Stomach (tissue), 9 donors: ENCODE results near the gene RGS4. TPM values are rescaled to one million over a fixed set of nuclear protein-coding genes. Genes with fewer than 3 reads are reported as not detected.

Experiments
- DNase-seq, 2 donors: peaks; one replicate each; pipeline versions ENCODE4 v3.0.0 to v3.0.0-alpha.2; 2013 to 2019
- H3K27ac ChIP-seq, 5 donors: fragments of 200-600 bp in 4 of 5; sonication (generic) in 4 of 5; one replicate each; pipeline ENCODE4 v1.5.1; 2013 to 2019; ENCODE audit warnings: mild to moderate bottlenecking in 1 of 5, moderate library complexity in 1 of 5
- H3K27me3 ChIP-seq, 3 donors: fragments of 200-600 bp; sonication (generic); one replicate each; pipeline ENCODE4 v1.5.1; 2017 to 2019; ENCODE audit warnings: mixed run types in 1 of 3
- H3K36me3 ChIP-seq, 4 donors: fragments of 200-600 bp; sonication (generic); 1 replicate in 3 of 4; 2 replicates in 1 of 4; pipeline ENCODE4 v1.5.1; 2016 to 2019
- H3K4me1 ChIP-seq, 4 donors: fragments of 200-600 bp; sonication (generic); one replicate each; pipeline ENCODE4 v1.5.1; 2016 to 2019
- H3K4me3 ChIP-seq, 4 donors: fragments of 200-600 bp; sonication (generic) in 3 of 4; one replicate each; pipeline ENCODE4 v1.5.1; 2016 to 2019; ENCODE audit warnings: mild to moderate bottlenecking in 1 of 4
- H3K9me3 ChIP-seq, 4 donors: fragments of 200-600 bp; sonication (generic); one replicate each; pipeline ENCODE4 v1.5.1; 2016 to 2019
- EP300 ChIP-seq: sonication (generic); formaldehyde crosslinking; IDR thresholded peaks from one replicate; pipeline ENCODE4 v1.6.1; 2017; ENCODE audit warnings: antibody characterized with exemption
- POLR2A ChIP-seq, 4 donors: fragments of 450-650 bp; IDR thresholded peaks; one replicate each; pipeline ENCODE4 v1.6.1; 2016; ENCODE audit warnings: antibody characterized with exemption in 4 of 4, control low read depth in 2 of 4, mild to moderate bottlenecking in 1 of 4, moderate library complexity in 1 of 4
- POLR2AphosphoS5 ChIP-seq, 3 donors: sonication (generic); formaldehyde crosslinking; IDR thresholded peaks; one replicate each; pipeline ENCODE4 v1.6.1; 2016; ENCODE audit warnings: antibody characterized with exemption in 3 of 3
- WGBS, 5 donors: extraction: QIAGEN DNeasy Blood & Tissue Kit in 3 of 5; methylation state at CpG; one replicate each; pipeline versions ENCODE4 v1.1.5 to v1.1.7; 2013 to 2018; 5-methylcytosine and 5-hydroxymethylcytosine counted together
- intact Hi-C: fragments of 100-400 bp; cut with DNase I; formaldehyde crosslinking; loops from one replicate; pipeline ENCODE4 v1.15.1; 2023; ENCODE audit warnings: low total_unique reads
- polyA plus RNA-seq, 3 donors: library from polyadenylated mRNA; stranded (reverse); fragments of 200-250 nt; gene quantifications; one replicate each; pipeline ENCODE4 v1.2.3, GENCODE V29; 2013
- total RNA-seq, 5 donors: library from RNA; depleted of rRNA; stranded (reverse); fragments of >200 nt; gene quantifications; one replicate each; pipeline versions ENCODE4 v1.1.0 to v1.2.3, GENCODE V29; 2014 to 2016
- TF ChIP-seq, protein P1 (sequence below), 7 experiments: fragments of 450-650 bp in 4 of 7; fragments of 200-600 bp in 3 of 7; sonication (generic) in 3 of 7; IDR thresholded peaks; one replicate each; pipeline ENCODE4 v1.5.1; 2016 to 2019; ENCODE audit warnings: antibody characterized with exemption in 7 of 7, control low read depth in 2 of 7, mild to moderate bottlenecking in 1 of 7
- donor health status: healthy with polysubstance abuse.
- donor health status: Bipolar disorder and iron deficiency.
- donor health status: healthy.

RGS4 gene
- total and polyA plus RNA-seq, 8 donors = 1.8 to 60.7 (median 5.8) TPM; not detected in 2

DNA sequence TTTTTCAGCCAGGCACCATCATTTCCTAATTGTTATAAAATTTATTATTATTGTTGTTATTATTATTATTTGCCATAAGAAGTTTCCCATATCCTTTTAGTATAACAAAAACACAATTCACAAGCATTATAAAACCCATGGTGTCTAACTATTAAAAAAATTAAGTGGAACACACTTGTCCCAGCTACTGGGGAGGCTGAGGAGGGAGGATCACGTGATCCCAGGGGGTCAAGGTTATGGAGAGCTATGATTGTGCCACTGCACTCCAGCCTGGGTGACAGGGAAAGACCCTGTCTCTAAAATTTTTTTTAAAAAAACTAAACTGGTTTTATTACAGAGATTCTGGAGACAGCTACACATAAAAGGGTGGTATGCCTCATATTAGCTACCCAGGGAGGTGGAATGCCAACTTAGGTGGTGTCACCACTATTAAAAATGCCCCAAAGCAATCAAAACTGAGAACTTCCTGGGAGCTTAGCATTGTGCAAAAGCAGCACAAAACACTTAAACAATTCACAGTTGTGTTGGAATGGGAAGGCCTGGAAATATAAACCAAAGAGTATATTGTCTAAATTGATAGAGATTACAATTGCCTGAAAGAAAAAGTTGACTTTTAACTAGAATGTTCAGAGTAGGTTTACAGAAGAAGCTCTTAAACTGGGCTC is 8.7 kb upstream of the RGS4 start:
- no peak for TF ChIP-seq POLR2A (IDR thresholded peaks at IDR 0.05)
- H3K4me1 ChIP-seq = peaks cover 0 to 9% (median 0%) of the 10 kb centered on the region in 4 donors
- H3K9me3 ChIP-seq = no peaks in the 10 kb centered on the region
- no peak overlapping the region for H3K27ac ChIP-seq
- no peak overlapping the region for H3K4me3 ChIP-seq
- H3K36me3 ChIP-seq = no peaks in the 10 kb centered on the region
- H3K27me3 ChIP-seq = no peaks in the 10 kb centered on the region
- DNase-seq = no peak
- whole genome bisulfite sequencing, 5 donors = 76 to 92% (median 89%) methylated on average over 1 of the region's 1 CpG
- intact Hi-C loops = loop anchor here (10.0 kb wide), 1 partner anchor 176 kb away; no protein-coding TSS in a partner anchor

- intact Hi-C loops = loop anchor here (10.0 kb wide), 1 partner anchor 178 kb away; no protein-coding TSS in a partner anchor
- DNase-seq = no peak
- H3K27me3 ChIP-seq = no peaks in the 10 kb centered on the region
- H3K9me3 ChIP-seq = no peaks in the 10 kb centered on the region
- no peaks in the 10 kb centered on the region for H3K36me3 ChIP-seq
- peaks cover 0 to 1% (median 0%) of the 10 kb centered on the region in 4 donors for H3K4me1 ChIP-seq
- TF ChIP-seq, protein P1, sequence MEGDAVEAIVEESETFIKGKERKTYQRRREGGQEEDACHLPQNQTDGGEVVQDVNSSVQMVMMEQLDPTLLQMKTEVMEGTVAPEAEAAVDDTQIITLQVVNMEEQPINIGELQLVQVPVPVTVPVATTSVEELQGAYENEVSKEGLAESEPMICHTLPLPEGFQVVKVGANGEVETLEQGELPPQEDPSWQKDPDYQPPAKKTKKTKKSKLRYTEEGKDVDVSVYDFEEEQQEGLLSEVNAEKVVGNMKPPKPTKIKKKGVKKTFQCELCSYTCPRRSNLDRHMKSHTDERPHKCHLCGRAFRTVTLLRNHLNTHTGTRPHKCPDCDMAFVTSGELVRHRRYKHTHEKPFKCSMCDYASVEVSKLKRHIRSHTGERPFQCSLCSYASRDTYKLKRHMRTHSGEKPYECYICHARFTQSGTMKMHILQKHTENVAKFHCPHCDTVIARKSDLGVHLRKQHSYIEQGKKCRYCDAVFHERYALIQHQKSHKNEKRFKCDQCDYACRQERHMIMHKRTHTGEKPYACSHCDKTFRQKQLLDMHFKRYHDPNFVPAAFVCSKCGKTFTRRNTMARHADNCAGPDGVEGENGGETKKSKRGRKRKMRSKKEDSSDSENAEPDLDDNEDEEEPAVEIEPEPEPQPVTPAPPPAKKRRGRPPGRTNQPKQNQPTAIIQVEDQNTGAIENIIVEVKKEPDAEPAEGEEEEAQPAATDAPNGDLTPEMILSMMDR (IDR thresholded peaks at IDR 0.05) = no peak
- no peak for TF ChIP-seq POLR2A (IDR thresholded peaks at IDR 0.05)
- no peak for TF ChIP-seq POLR2AphosphoS5 (IDR thresholded peaks at IDR 0.05)
- TF ChIP-seq EP300 = no peak
- H3K27ac ChIP-seq = no peak overlapping the region
- H3K4me3 ChIP-seq = no peak overlapping the region
These were observed 6.0 kb upstream of the RGS4 start for GRCh38 chr1:163063143-163063542.

GRCh38 chr1:163063610-163064009 is 5.6 kb upstream of the RGS4 start:
- no peak overlapping the region for H3K27ac ChIP-seq
- DNase-seq = no peak
- no peaks in the 10 kb centered on the region for H3K36me3 ChIP-seq
- H3K4me1 ChIP-seq = peaks cover 0 to 6% (median 2%) of the 10 kb centered on the region in 4 donors
- 51 to 76% (median 60%) methylated on average over 3 of the region's 3 CpGs for WGBS, 5 donors
- intact Hi-C loops = loop anchor here (10.0 kb wide), 1 partner anchor 179 kb away; no protein-coding TSS in a partner anchor
- no peaks in the 10 kb centered on the region for H3K27me3 ChIP-seq
- TF ChIP-seq POLR2A (IDR thresholded peaks at IDR 0.05) (no peak), POLR2AphosphoS5 (IDR thresholded peaks at IDR 0.05) (no peak)
- TF ChIP-seq, protein P1 (IDR thresholded peaks at IDR 0.05) = no peak
- no peaks in the 10 kb centered on the region for H3K9me3 ChIP-seq
- H3K4me3 ChIP-seq = no peak overlapping the region

DNA sequence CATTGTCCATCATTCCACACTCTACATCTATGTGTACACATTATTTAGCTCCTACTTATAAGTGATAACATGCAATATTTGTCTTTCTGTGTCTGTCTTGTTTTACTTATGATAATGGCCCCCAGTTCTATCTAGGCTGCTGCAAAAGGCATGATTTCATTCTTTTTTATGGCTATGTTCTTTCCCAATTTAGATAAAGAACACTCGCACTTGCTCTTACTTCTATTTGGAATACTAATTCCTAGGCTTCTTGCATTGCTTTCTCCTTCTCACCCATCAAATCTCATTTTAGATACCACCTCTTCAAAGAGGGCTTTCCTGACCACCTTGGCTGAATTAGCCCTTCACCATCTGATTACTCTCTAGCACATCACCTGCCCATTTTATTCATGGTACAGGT is 3.0 kb upstream of the RGS4 start:
- Histone ChIP-seq H3K36me3 (no peaks in the 10 kb centered on the region), H3K4me3 (no peak overlapping the region), H3K27ac (no peak overlapping the region), H3K9me3 (no peaks in the 10 kb centered on the region), H3K4me1 (peaks cover 0 to 21% (median 4%) of the 10 kb centered on the region in 4 donors), H3K27me3 (no peaks in the 10 kb centered on the region)
- intact Hi-C loops = loop anchor here (10.0 kb wide), 1 partner anchor 181 kb away; no protein-coding TSS in a partner anchor
- no peak for DNase-seq
- 47 to 79% (median 66%) methylated on average over 1 of the region's 1 CpG for whole genome bisulfite sequencing, 5 donors
- TF ChIP-seq, protein P1 (IDR thresholded peaks at IDR 0.05) = no peak
- no peak for TF ChIP-seq EP300
- no peak for TF ChIP-seq POLR2AphosphoS5 (IDR thresholded peaks at IDR 0.05)
- TF ChIP-seq POLR2A (IDR thresholded peaks at IDR 0.05) = no peak

DNA sequence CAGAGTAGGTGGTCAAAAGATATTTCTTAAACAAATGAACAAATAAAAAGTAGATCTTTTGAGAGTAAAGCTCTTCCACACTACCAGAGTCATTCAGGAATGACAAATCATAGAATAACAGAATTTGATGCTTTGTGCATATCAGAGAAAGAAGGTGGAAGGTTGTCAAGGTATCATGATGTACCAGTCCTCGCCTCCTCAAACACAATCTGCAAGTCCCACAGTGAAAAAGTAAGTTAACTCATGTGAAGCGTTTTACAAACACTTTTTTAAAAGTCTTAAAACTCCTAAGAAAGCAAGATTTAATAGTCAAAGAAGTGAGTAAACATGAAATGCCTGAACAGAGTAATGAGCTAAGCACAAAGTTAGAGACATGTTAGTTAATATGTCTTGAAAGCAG is 2.5 kb upstream of the RGS4 start:
- WGBS, 5 donors = 74 to 84% (median 81%) methylated on average over 2 of the region's 2 CpGs

More for the DNA sequence above, 2.5 kb upstream of the RGS4 start:
- Histone ChIP-seq H3K4me1 (peaks cover 0 to 25% (median 6%) of the 10 kb centered on the region in 4 donors), H3K4me3 (no peak overlapping the region), H3K9me3 (no peaks in the 10 kb centered on the region), H3K27ac (no peak overlapping the region), H3K36me3 (no peaks in the 10 kb centered on the region), H3K27me3 (no peaks in the 10 kb centered on the region)
- intact Hi-C loops = loop anchor here (10.0 kb wide), 1 partner anchor 182 kb away; no protein-coding TSS in a partner anchor
- TF ChIP-seq EP300 (no peak), POLR2A (IDR thresholded peaks at IDR 0.05) (no peak), POLR2AphosphoS5 (IDR thresholded peaks at IDR 0.05) (no peak)
- TF ChIP-seq, protein P1 (IDR thresholded peaks at IDR 0.05) = no peak
- no peak for DNase-seq
